Neural cell (in vitro differentiated cells): ENCODE data around the gene KRI1.

Experiments
- SMC3 ChIP-seq: fragments of 450-650 bp; conservative IDR thresholded peaks from 2 replicates; pipeline ENCODE4 v1.6.1; 2014; ENCODE audit warnings: antibody characterized with exemption, mild to moderate bottlenecking, moderate library complexity; ENCODE audit not compliant: poor library complexity
- TF ChIP-seq, protein P1 (sequence below): fragments of 450-650 bp; IDR thresholded peaks from 2 replicates; pipeline ENCODE4 v1.5.1; 2014; ENCODE audit warnings: antibody characterized with exemption, mild to moderate bottlenecking, moderate library complexity; ENCODE audit not compliant: poor library complexity, severe bottlenecking

DNA sequence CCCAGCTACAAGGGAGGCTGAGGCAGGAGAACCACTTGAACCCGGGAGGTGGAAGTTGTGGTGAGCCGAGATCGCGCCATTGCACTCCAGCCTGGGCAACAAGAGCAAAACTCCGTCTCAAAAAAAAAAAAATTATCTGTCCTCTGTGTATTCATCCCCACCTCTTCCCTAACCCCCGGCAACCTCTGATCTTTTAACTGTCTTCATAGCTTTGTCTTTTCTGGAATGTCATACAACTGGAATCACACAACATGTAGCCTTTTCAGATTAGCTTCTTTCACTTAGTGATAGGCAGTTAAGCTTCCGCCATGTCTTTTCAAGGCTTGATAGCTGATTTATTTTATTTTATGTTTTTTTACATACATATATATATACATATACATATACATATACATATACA, 40.2 kb downstream of the KRI1 start:
- TF ChIP-seq, protein P1, sequence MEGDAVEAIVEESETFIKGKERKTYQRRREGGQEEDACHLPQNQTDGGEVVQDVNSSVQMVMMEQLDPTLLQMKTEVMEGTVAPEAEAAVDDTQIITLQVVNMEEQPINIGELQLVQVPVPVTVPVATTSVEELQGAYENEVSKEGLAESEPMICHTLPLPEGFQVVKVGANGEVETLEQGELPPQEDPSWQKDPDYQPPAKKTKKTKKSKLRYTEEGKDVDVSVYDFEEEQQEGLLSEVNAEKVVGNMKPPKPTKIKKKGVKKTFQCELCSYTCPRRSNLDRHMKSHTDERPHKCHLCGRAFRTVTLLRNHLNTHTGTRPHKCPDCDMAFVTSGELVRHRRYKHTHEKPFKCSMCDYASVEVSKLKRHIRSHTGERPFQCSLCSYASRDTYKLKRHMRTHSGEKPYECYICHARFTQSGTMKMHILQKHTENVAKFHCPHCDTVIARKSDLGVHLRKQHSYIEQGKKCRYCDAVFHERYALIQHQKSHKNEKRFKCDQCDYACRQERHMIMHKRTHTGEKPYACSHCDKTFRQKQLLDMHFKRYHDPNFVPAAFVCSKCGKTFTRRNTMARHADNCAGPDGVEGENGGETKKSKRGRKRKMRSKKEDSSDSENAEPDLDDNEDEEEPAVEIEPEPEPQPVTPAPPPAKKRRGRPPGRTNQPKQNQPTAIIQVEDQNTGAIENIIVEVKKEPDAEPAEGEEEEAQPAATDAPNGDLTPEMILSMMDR: no peak
- TF ChIP-seq SMC3: no peak
